ENCODE results near the gene LPXN.
"Not testable (repeated sequence)": the region's sequence is repeated elsewhere in the genome, so short reads cannot be mapped to it uniquely, and the experiment has no call there.

The LPXN gene

DNA sequence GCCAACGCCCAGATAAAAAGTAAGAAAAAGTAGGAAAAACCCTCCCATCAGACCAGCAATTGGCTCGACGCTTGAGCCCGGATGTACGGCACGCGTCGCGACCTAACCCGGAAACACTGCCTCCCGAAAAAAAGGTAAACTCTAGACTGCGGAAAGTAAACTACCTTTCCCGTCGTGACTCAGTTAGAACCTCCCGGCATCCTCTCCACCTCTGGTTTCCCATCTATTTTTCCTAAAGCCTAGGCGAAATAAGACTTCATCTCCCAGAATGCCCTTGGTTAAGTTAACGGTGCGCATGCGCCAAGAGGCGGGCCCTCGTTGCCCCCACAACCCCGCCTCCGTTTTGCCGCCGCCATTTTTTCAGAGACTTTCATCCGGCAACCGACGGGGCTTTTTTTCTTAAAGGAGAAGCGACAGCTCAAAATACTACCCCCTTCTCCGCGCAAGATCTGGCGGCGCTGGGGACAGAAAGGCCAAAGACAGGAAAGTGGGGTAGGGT lies 2.5 kb upstream of the LPXN start:
- no peak for FAIRE-seq
- peak; percentile 47; the same call in 1 of the 2 replicates for TF ChIP-seq POLR2A (IDR thresholded peaks at IDR 0.05; ENCODE audit: low read depth, low read length)
- no peak for TF ChIP-seq POLR2AphosphoS5 (IDR thresholded peaks at IDR 0.05; ENCODE audit: low read depth, low read length)
- TF ChIP-seq TAF1 (IDR thresholded peaks at IDR 0.05; ENCODE audit: borderline replicate concordance, low read depth, low read length): no peak
- DNase-seq (ENCODE audit: insufficient read length): no peak

GRCh38 chr11:58577555-58578135 lies 2.0 kb upstream of the LPXN start:
- peak; percentile 96 for TF ChIP-seq POLR2AphosphoS5 (IDR thresholded peaks at IDR 0.05; ENCODE audit: low read depth, low read length)
- peak; percentile 89 for TF ChIP-seq TAF1 (IDR thresholded peaks at IDR 0.05; ENCODE audit: borderline replicate concordance, low read depth, low read length)
- peak; percentile 84 for TF ChIP-seq POLR2A (IDR thresholded peaks at IDR 0.05; ENCODE audit: low read depth, low read length)
- FAIRE-seq (no peak), DNase-seq (ENCODE audit: insufficient read length) (no peak)

DNA sequence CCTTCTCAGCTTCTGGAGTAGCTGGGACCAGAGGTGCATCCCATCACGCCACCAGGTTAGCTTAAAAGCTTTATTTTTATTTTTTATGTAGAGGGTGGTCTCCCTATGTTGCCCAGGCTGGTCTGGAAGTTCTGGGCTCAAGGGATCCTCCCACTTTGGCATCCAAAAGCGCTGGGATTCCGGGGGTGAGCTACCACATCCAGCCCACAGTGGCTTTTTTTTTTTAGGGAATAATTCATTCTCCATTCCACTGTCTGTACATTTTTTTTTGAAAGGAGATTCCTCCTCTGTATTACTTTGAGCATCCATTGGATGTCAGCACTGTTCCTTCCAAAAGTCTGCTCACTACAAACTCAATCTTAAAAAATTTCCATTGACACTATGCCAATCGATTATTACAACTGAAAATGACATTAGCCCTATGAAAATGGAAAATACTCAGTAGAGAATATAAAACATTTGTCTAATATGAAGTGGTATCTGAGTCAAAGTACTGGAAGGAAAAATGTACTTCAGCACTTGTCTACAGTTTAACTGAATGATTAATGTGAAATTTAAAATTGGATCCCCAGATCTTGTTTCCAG lies 1.3 kb upstream of the LPXN start:
- DNase-seq (ENCODE audit: insufficient read length) (no peak), FAIRE-seq (no peak)

GRCh38 chr11:58574881-58575280 lies 775 bp downstream of the LPXN start:
- no peak for TF ChIP-seq POLR2A (IDR thresholded peaks at IDR 0.05; ENCODE audit: low read depth, low read length)
- DNase-seq (ENCODE audit: insufficient read length): no peak
- FAIRE-seq: no peak

More for the DNA sequence above, 1.3 kb upstream of the LPXN start:
- TF ChIP-seq TAF1 (IDR thresholded peaks at IDR 0.05; ENCODE audit: borderline replicate concordance, low read depth, low read length): no peak
- TF ChIP-seq POLR2AphosphoS5 (IDR thresholded peaks at IDR 0.05; ENCODE audit: low read depth, low read length): no peak
- no peak for TF ChIP-seq POLR2A (IDR thresholded peaks at IDR 0.05; ENCODE audit: low read depth, low read length)

GRCh38 chr11:58573451-58574104 lies 2.1 kb downstream of the LPXN start:
- TF ChIP-seq TAF1 (IDR thresholded peaks at IDR 0.05; ENCODE audit: borderline replicate concordance, low read depth, low read length) (peak; percentile 78), POLR2AphosphoS5 (IDR thresholded peaks at IDR 0.05; ENCODE audit: low read depth, low read length) (peak; percentile 86), POLR2A (IDR thresholded peaks at IDR 0.05; ENCODE audit: low read depth, low read length) (peak; percentile 88)
- no peak for DNase-seq (ENCODE audit: insufficient read length)
- FAIRE-seq: peak; percentile 98

DNA sequence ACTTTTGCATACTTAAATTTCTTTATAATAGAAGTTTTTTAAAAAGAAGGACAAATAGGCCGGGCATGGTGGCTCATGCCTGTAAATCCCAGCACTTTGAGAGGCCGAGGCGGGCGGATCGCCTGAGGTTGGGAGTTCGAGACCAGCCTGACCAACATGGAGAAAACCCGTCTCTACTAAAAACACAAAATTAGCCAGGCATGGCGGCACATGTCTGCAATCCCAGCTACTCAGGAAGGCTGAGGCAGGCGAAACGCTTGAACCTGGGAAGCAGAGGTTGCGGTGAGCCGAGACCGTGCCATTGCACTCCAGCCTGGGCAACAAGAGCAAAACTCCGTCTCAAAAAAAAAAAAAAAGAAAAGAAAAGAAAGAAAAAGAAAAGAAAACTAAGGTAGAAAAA lies 2.8 kb downstream of the LPXN start:
- FAIRE-seq: not testable (repeated sequence)

DNA sequence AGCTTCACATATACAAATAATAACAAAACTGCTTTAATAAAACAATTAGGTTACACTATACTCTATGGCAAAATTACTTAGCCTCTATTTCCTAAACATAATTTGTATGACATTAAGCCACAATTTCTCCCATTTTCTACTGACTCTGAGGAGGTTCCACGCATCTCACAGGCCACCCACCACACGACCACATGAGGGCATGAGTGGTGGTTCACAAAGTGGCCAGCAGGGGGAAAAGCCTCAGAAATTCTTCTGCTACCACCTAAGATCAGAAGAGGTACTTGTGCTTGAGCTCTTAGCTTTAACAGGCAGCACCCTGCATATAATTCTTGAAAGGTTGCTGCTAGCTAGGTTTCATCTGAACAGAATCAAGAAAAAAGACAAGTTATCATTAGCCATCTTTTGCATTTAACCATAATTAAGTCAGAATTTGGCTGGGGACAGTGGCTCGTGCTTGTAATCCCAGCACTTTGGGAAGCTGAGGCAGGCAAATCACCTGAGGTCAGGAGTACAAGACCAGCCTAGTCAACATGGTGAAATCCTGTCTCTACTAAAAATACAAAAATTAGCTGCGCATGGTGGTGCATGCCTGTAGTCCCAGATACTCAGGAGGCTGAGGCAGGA lies 7.7 kb downstream of the LPXN start:
- TF ChIP-seq POLR2A (IDR thresholded peaks at IDR 0.05; ENCODE audit: low read depth, low read length): no peak
- no peak for TF ChIP-seq TAF1 (IDR thresholded peaks at IDR 0.05; ENCODE audit: borderline replicate concordance, low read depth, low read length)
- TF ChIP-seq POLR2AphosphoS5 (IDR thresholded peaks at IDR 0.05; ENCODE audit: low read depth, low read length): no peak
- peak; percentile 87 for FAIRE-seq
- no peak for DNase-seq (ENCODE audit: insufficient read length)

More for the DNA sequence above, 2.8 kb downstream of the LPXN start:
- not testable (repeated sequence) for DNase-seq (ENCODE audit: insufficient read length)

DNA sequence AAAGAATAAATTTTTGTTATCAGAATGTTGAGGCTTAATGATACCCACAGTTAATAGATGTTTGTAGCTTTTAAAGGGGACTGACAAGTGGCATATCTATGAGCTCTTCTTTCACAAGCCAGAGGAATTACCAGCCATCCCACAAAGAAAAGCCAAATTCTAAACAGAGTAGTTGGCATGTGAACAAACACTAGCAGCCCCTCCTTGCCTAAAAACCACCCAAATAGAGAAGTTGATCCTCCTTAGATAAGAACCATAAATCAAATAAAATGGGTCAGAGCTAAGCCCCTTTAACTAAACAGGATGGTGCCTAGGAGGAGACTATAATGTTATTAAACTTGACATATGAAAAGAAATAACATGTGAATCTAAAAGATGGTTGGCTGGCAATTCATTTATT lies 11.4 kb downstream of the LPXN start:
- no peak for FAIRE-seq
- DNase-seq (ENCODE audit: insufficient read length): no peak
- no peak for TF ChIP-seq POLR2AphosphoS5 (IDR thresholded peaks at IDR 0.05; ENCODE audit: low read depth, low read length)
- no peak for TF ChIP-seq POLR2A (IDR thresholded peaks at IDR 0.05; ENCODE audit: low read depth, low read length)
- TF ChIP-seq TAF1 (IDR thresholded peaks at IDR 0.05; ENCODE audit: borderline replicate concordance, low read depth, low read length): no peak

DNA sequence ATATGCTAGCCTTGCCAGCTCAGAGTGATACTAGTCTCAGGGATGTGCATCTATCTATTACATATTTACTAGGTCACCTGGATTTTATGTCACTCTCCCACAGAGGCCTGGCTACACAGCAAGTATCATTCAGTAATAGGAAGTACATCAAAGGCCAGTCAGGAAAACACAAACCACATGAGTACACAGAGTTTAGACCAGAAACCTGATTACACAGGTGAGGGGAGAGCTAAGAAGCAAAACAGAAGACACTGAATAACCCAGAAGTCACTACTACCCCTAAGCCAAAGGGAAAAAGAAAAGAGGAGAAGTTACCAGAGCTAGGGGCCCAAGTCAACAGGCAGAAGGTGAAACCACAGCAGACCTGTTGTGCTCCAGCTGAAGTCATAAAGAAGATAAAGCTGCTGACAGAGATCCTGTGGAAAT lies 13.3 kb downstream of the LPXN start:
- no peak for DNase-seq (ENCODE audit: insufficient read length)
- peak; percentile 38 for FAIRE-seq
- TF ChIP-seq TAF1 (IDR thresholded peaks at IDR 0.05; ENCODE audit: borderline replicate concordance, low read depth, low read length) (no peak), POLR2A (IDR thresholded peaks at IDR 0.05; ENCODE audit: low read depth, low read length) (no peak; the same call in 1 of the 2 replicates), POLR2AphosphoS5 (IDR thresholded peaks at IDR 0.05; ENCODE audit: low read depth, low read length) (no peak)

DNA sequence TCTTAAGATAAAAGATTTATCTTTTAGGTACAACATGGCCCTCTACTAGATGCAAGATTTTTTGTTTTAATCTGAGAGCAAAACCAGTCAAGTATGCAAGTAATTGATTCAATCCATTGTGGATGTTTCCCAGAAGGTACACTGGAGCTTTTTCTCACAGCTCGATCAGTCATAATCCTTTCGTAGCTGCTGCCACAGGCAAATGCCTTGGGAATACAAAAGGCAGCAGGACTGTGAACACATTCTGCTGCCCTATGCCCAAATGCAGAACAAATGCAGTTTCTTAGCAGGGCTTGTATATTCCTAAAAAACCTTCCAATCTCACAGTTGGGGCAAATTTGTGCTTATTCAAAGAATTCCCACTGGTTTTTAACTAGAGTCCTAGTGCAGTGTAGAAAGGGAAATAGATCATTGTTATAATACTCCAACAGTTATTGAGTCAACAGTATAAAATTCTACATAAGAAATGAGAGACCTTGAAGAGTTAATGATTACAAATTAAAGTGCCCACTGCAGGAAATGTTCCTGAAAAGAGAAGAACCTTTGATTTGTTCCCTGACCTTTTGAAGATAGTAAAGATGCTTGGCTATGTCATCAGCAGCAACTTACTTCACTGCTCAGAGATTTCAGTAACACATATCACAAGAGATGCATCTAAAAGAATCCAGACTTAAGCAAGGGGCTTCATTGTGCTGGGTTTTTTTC lies 14.1 kb downstream of the LPXN start:
- TF ChIP-seq TAF1 (IDR thresholded peaks at IDR 0.05; ENCODE audit: borderline replicate concordance, low read depth, low read length) (no peak), POLR2AphosphoS5 (IDR thresholded peaks at IDR 0.05; ENCODE audit: low read depth, low read length) (no peak), POLR2A (IDR thresholded peaks at IDR 0.05; ENCODE audit: low read depth, low read length) (no peak)
- peak; percentile 62 for FAIRE-seq

GRCh38 chr11:58560842-58561241 lies 14.8 kb downstream of the LPXN start:
- DNase-seq (ENCODE audit: insufficient read length) (no peak), FAIRE-seq (no peak)
- no peak for TF ChIP-seq POLR2AphosphoS5 (IDR thresholded peaks at IDR 0.05; ENCODE audit: low read depth, low read length)
- no peak for TF ChIP-seq POLR2A (IDR thresholded peaks at IDR 0.05; ENCODE audit: low read depth, low read length)
- no peak for TF ChIP-seq TAF1 (IDR thresholded peaks at IDR 0.05; ENCODE audit: borderline replicate concordance, low read depth, low read length)

More for the DNA sequence above, 14.1 kb downstream of the LPXN start:
- no peak for DNase-seq (ENCODE audit: insufficient read length)
